Measurements from ENCODE around the gene SSH2. TPM values are rescaled to one million over a fixed set of nuclear protein-coding genes. Genes with fewer than 3 reads are reported as not detected.
"Not testable (repeated sequence)": the region's sequence is repeated elsewhere in the genome, so short reads cannot be mapped to it uniquely, and the experiment has no call there.

The SSH2 gene
- total RNA-seq, 1 experiment from 2014 or later = 8.3 TPM

DNA sequence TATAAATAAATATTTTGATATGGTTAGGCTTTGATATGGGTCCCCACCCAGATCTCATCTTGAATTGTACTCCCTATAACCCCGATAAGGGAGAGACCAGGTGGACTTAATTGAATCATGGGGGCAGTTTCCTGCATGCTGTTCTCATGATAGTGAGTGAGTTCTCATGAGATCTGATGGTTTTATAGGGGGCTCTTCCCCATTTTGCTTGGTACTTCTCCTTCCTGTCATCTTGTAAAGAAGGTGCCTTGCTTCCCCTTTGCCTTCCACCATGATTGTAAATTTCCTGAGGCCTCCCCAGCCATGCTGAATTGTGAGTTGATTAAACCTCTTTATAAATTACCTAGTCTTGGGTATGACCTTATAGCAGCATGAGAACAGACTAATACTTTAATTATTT is 55.7 kb downstream of the SSH2 start:
- DNase-seq (ENCODE audit: low spot score) = not testable (repeated sequence)

GRCh38 chr17:29873476-29873875 is 56.6 kb downstream of the SSH2 start:
- no peak for DNase-seq (ENCODE audit: low spot score)

DNA sequence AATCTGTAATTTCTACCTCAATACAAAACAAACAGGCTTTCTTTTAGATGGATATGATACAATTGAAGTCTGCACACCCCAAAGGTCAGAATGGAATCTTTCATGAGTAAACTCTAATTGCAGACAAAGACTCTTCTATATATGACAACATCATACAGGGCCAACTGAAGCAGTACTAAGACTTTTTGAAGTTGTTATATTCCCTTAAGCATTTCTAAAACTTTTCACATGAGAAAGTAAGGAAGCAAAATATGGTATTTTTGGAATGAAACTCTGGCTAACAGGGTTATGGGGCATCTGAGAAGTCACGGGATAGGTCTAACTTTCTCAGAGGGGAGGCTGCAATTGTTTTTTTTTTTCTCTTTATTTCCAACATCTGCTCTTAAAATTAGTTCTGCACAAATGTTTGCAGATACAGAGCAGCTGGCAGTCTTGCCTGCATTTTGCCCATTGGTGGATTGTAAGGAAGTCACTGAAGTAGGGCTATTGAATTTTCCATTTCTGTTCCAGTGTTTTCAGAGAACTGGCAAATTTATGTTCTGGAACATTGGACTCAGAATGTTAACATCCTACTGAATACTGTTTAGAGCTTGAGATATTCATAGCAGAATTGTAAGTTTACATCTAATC is 59.1 kb downstream of the SSH2 start:
- no peak for DNase-seq (ENCODE audit: low spot score)

GRCh38 chr17:29867643-29868181 is 62.3 kb downstream of the SSH2 start:
- DNase-seq (ENCODE audit: low spot score) = peak; percentile 29

GRCh38 chr17:29866746-29867404 is 63.2 kb downstream of the SSH2 start:
- DNase-seq (ENCODE audit: low spot score) = no peak

GRCh38 chr17:29864615-29865014 is 65.4 kb downstream of the SSH2 start:
- DNase-seq (ENCODE audit: low spot score) = no peak

GRCh38 chr17:29864123-29864522 is 65.9 kb downstream of the SSH2 start:
- DNase-seq (ENCODE audit: low spot score) = not testable (repeated sequence)

DNA sequence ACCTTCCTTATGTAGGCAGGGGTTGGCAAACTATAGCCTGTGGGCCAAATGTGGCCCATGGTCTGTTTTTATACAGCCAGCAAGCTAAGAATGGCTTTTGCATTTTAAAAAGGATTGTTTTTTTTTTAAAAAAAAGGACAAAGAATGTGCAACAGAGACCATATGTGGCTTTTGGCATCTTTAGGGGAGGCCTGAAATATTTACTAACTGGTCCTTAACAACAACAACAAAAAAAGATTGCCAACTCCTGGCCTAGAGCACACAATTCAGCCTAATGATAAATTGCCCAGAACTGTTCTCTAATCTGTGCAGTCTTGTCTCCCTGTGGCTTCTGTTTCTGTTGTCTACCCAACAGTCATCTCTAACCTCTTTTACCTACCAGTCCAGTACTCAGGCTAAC is 67.1 kb downstream of the SSH2 start:
- DNase-seq (ENCODE audit: low spot score) = no peak

DNA sequence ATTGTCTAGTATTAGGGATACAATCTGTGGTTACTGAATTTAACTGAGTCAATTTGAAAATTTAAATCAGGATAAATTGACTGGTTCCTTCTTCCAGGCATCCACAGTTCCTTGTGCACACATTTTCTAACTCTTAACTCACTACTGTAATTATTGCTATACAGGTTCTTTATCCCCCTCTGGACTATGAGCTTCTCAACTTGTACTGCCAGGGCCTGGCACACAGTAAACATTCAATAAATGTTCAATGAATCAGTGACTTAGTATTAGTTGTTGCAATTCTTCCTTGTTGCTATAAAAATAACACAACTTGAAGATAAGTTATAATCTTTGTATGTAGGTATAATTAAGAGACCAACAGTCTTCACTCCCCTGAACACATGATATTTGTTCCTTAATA is 67.9 kb downstream of the SSH2 start:
- no peak for DNase-seq (ENCODE audit: low spot score)

- DNase-seq (ENCODE audit: low spot score) = not testable (repeated sequence)
Observed at GRCh38 chr17:29859445-29859844, 70.6 kb downstream of the SSH2 start.

GRCh38 chr17:29857823-29858222 is 72.2 kb downstream of the SSH2 start:
- no peak for DNase-seq (ENCODE audit: low spot score)

- DNase-seq (ENCODE audit: low spot score) = not testable (repeated sequence)
Observed at GRCh38 chr17:29857105-29857504, 72.9 kb downstream of the SSH2 start.

GRCh38 chr17:29855686-29856085 is 74.3 kb downstream of the SSH2 start:
- DNase-seq (ENCODE audit: low spot score) = no peak

DNA sequence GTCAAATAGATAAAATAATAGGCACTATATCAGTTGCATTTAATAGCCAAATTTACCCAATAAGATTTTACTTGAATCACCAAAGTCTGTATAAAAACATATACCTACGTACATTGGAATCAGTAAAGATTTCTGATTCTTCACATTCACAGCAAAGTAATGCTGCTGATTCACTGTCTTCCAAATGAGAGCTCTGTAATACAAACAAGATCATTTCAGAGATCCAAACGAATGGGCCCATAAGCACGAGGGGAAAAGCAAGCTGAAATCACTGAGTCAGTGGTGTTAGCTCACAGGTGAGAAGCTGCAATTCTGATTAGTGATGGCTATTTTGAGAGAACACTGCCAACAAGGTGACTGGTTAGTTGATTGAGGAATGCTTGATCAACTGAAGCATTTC is 81.3 kb downstream of the SSH2 start:
- no peak for DNase-seq (ENCODE audit: low spot score)

DNA sequence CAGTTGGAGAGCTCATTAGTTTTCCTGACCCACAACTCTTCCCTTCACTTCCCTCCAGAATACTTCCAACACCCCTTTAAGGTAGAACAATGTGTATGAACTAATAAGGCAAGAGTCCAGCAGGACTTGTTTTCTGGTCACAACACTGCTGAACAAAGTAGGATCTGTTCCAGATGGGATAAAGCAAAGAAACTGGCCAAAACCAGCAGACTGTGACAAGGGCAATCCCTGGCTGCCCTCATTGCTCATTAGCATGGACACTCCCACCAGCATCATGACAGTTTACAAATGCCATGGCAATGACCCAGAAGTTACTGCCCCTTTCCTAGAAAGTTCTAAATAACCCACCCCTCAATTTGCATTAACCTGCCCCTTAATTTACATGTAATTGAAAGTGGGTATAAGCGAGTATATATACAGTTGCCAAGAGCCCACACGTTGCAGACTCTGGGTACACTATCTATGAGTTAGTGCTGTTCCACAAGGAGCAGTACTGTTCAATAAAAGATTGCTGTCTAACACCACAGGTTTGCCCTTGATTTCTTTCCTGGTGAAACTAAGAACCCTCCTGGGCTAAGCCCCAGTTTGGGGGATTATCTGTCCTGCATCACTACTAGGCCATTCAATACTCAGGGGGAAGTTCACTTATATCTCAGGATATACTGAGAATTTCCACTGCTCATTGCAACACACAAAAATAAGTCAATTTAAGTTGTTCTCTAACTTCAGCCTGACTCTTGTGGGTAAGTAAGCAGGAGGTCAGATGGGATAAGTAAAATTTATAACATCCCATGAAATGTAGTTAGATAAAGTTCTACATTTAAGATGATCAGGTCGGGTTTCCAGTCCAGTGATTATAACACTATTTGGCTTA is 82.3 kb downstream of the SSH2 start:
- DNase-seq (ENCODE audit: low spot score) = no peak

GRCh38 chr17:29847118-29847517 is 82.9 kb downstream of the SSH2 start:
- DNase-seq (ENCODE audit: low spot score) = no peak

DNA sequence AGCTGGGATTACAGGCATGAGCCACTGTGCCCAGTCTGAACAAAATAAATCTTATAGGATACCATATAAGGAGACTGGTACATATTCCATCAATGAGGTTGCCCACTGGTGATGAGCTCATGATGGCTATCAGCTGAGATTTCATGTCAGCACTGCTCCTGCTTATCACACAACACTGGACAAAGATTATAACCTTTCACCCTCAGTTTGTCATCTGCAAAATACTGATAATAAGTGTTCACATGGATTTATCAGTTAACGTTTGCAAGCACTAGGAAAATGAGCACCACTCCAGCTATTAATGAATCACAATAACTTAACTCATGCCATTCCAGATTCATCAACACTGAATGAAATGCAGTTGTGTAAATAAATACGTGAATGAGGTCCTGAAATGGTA is 83.7 kb downstream of the SSH2 start:
- no peak for DNase-seq (ENCODE audit: low spot score)

- DNase-seq (ENCODE audit: low spot score) = no peak
Observed at GRCh38 chr17:29844339-29845048, 85.5 kb downstream of the SSH2 start.

- no peak for DNase-seq (ENCODE audit: low spot score)
Observed at GRCh38 chr17:29840884-29841283, 89.1 kb downstream of the SSH2 start.

DNA sequence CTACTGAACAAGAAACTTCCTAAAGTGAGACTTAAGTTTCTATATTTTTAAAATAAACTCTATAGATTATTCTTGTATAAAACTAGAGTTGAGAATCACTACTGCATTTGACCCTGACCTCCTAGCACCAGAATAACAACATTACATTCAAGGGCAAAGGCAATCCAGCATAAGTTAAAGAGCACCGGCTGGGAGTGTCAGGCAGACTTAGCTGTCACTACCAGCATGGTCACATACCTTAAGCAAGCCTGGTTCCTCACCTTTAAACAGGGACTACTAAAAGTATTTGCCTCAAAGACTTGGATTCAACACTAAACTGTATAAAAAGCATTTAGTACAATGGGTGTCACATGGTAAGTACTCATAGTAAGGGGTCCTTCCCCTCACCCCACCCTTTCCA is 90.4 kb downstream of the SSH2 start:
- DNase-seq (ENCODE audit: low spot score) = no peak

- DNase-seq (ENCODE audit: low spot score) = no peak
Observed at GRCh38 chr17:29838961-29839360, 91.1 kb downstream of the SSH2 start.

DNA sequence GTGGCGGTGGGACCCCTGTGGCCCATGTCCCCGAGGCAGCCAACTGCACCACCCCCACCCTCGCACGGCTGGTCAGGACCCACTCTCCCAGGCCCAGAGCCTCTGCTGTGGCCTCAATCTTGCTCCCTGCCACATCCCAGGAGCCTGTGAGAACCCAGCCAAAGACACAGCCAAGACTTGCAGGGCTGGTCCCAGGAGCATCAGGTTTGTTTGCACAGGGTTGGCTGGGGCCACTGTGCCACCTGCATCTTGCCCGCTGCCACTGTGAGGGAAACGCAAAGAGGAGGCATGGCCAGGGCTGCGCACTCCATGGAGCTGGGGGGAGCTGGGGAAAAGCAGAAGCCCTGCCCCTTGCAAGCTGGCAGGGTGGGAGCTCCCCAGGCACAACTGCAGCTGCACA is 92.5 kb downstream of the SSH2 start:
- DNase-seq (ENCODE audit: low spot score) = no peak
